HepG2 (cell line): ENCODE data around the gene BATF3. TPM values are rescaled to one million over a fixed set of nuclear protein-coding genes. Genes with fewer than 3 reads are reported as not detected.

Source experiments
- BCL6 ChIP-seq: IDR thresholded peaks from 2 replicates; pipeline ENCODE4 v1.6.1; 2016; ENCODE audit warnings: missing genetic modification reagents, missing compliant biosample characterization
- DPF2 ChIP-seq: sonication (generic); formaldehyde crosslinking; IDR thresholded peaks from 2 replicates; pipeline ENCODE4 v1.4.0; 2020; ENCODE audit warnings: mild to moderate bottlenecking, low read depth, missing genetic modification reagents, borderline replicate concordance
- EP300 ChIP-seq, 3 experiments: sonication (generic) in 1 of 3; formaldehyde crosslinking in 1 of 3; IDR thresholded peaks; 2 replicates each; pipeline versions ENCODE4 v1.5.1 to v1.6.1; 2011 to 2020; ENCODE audit warnings: low read depth in 2 of 3, low read length in 2 of 3, borderline replicate concordance in 1 of 3, improper control_type of control experiment in 1 of 3, mild to moderate bottlenecking in 1 of 3, missing genetic modification reagents in 1 of 3, moderate library complexity in 1 of 3
- ESRRA ChIP-seq: sonication (generic); formaldehyde crosslinking; IDR thresholded peaks from 2 replicates; pipeline ENCODE4 v1.5.1; 2020; ENCODE audit warnings: mild to moderate bottlenecking, low read depth, missing genetic modification reagents
- HMGA1 ChIP-seq: sonication (generic); formaldehyde crosslinking; conservative IDR thresholded peaks from 2 replicates; pipeline ENCODE4 v1.4.0; 2020; ENCODE audit warnings: missing genetic modification reagents
- JUNB ChIP-seq: sonication (generic); formaldehyde crosslinking; IDR thresholded peaks from 2 replicates; pipeline ENCODE4 v1.8.0; 2022; ENCODE audit warnings: missing genetic modification reagents, mild to moderate bottlenecking, borderline replicate concordance
- NR2F6 ChIP-seq, 2 experiments: IDR thresholded peaks; 2 replicates each; pipeline ENCODE4 v1.6.1; 2016; ENCODE audit warnings: antibody characterized with exemption in 1 of 2, mild to moderate bottlenecking in 1 of 2
- POGZ ChIP-seq: sonication (generic); formaldehyde crosslinking; IDR thresholded peaks from 2 replicates; pipeline ENCODE4 v1.4.0; 2020; ENCODE audit warnings: mild to moderate bottlenecking, missing genetic modification reagents
- SMAD3 ChIP-seq: sonication (generic); formaldehyde crosslinking; IDR thresholded peaks from 2 replicates; pipeline ENCODE4 v1.4.0; 2020; ENCODE audit warnings: missing genetic modification reagents
- SMC3 ChIP-seq: IDR thresholded peaks from 2 replicates; pipeline ENCODE4 v1.6.1; 2011; ENCODE audit warnings: low read length, improper control_type of control experiment
- SOX5 ChIP-seq: IDR thresholded peaks from 2 replicates; pipeline ENCODE4 v1.6.1; 2016; ENCODE audit warnings: borderline replicate concordance
- TCF7 ChIP-seq: sonication (generic); IDR thresholded peaks from 2 replicates; pipeline ENCODE4 v1.6.1; 2016; ENCODE audit warnings: antibody characterized with exemption, low read depth
- TEAD3 ChIP-seq: optimal IDR thresholded peaks from 2 replicates; pipeline ENCODE3; 2016; ENCODE audit warnings: borderline replicate concordance
- ZNF790 ChIP-seq: sonication (generic); formaldehyde crosslinking; IDR thresholded peaks from 2 replicates; pipeline ENCODE4 v1.8.0; 2022; ENCODE audit warnings: missing genetic modification reagents, mild to moderate bottlenecking, borderline replicate concordance
- polyA plus RNA-seq, 8 experiments: library from polyadenylated mRNA; depleted of rRNA in 3 of 8; stranded (reverse) in 7 of 8; unstranded in 1 of 8; fragments of >200 nt; fragmentation: Illumina TruSeq in 4 of 8; extraction: Trizol in 4 of 8; gene quantifications; 2 replicates each; pipeline versions ENCODE4 v1.2.1 to v1.2.3, GENCODE V29; 2011 to 2016; ENCODE audit warnings: low read depth in 4 of 8, missing spikeins in 1 of 8, mixed read lengths in 1 of 8; ENCODE audit not compliant: insufficient read depth in 1 of 8
- total RNA-seq, 5 experiments: library from RNA; depleted of rRNA; stranded (reverse); fragments of >200 nt; fragmentation: Illumina TruSeq; extraction: Trizol; gene quantifications; 2 replicates each; pipeline ENCODE4 v1.2.3, GENCODE V29; 2016; ENCODE audit warnings: low read depth in 1 of 5
- TF ChIP-seq, protein P1 (sequence below): sonication (generic); formaldehyde crosslinking; IDR thresholded peaks from 2 replicates; pipeline ENCODE4 v1.4.0; 2020; ENCODE audit warnings: missing genetic modification reagents, borderline replicate concordance
- TF ChIP-seq, protein P2 (sequence below): IDR thresholded peaks from 2 replicates; pipeline ENCODE4 v1.6.1; 2016; ENCODE audit warnings: mild to moderate bottlenecking, missing biosample characterization, missing genetic modification reagents
- TF ChIP-seq, protein P3 (sequence below): sonication (generic); formaldehyde crosslinking; IDR thresholded peaks from 2 replicates; pipeline ENCODE4 v1.4.0; 2020; ENCODE audit warnings: mild to moderate bottlenecking, missing genetic modification reagents
- TF ChIP-seq, protein P4 (sequence below): sonication (generic); formaldehyde crosslinking; IDR thresholded peaks from 2 replicates; pipeline ENCODE4 v1.5.1; 2020; ENCODE audit warnings: mild to moderate bottlenecking, missing genetic modification reagents, moderate library complexity

Gene BATF3
- total and polyA plus RNA-seq, 2 of the 13 experiments (the other 11 are each of a cell fraction or from before 2014, with no cell fraction given) = 0.13 TPM; not detected in 1

DNA sequence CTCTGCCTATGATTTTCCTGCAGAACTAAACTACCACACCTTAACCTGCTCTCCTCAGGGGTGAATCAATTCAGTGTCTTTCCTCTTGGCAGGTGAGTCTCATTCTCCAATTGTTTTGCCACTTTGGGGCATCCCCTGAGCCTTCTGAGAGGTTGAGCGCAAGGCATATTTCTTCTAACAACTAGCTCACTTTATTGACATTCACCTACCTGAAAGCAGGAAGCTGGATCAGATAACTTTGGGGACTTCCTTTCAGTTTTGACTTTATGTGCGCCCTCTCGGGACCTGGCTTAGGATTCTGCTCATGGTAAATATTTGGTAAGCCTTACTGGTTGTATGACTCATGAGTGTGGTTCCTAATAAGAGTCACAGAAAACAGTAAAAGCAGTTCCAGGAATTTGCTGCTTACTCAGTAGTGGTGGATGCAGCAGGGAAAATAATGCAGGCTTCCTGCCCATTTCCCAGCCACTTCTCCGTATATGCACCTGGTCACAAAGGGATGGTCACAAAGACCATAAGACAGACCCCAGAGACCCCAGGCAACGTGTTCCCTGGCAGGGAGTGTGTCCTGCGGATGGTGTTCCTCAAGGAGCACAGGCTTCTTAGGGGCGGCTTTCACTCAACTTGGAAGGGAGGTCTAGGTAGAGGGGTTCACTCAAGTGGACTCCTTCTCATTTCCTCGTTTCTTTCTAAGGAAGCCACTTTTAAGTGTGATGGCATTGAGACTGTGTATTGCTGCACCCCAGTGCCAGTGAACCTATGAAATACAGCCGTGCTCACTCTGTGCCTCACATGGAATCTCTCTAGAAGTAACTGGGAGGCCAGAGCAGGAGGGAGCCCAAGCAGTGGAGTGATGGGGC, 22.0 kb upstream of the BATF3 start (continued):
- TF ChIP-seq, protein P1, sequence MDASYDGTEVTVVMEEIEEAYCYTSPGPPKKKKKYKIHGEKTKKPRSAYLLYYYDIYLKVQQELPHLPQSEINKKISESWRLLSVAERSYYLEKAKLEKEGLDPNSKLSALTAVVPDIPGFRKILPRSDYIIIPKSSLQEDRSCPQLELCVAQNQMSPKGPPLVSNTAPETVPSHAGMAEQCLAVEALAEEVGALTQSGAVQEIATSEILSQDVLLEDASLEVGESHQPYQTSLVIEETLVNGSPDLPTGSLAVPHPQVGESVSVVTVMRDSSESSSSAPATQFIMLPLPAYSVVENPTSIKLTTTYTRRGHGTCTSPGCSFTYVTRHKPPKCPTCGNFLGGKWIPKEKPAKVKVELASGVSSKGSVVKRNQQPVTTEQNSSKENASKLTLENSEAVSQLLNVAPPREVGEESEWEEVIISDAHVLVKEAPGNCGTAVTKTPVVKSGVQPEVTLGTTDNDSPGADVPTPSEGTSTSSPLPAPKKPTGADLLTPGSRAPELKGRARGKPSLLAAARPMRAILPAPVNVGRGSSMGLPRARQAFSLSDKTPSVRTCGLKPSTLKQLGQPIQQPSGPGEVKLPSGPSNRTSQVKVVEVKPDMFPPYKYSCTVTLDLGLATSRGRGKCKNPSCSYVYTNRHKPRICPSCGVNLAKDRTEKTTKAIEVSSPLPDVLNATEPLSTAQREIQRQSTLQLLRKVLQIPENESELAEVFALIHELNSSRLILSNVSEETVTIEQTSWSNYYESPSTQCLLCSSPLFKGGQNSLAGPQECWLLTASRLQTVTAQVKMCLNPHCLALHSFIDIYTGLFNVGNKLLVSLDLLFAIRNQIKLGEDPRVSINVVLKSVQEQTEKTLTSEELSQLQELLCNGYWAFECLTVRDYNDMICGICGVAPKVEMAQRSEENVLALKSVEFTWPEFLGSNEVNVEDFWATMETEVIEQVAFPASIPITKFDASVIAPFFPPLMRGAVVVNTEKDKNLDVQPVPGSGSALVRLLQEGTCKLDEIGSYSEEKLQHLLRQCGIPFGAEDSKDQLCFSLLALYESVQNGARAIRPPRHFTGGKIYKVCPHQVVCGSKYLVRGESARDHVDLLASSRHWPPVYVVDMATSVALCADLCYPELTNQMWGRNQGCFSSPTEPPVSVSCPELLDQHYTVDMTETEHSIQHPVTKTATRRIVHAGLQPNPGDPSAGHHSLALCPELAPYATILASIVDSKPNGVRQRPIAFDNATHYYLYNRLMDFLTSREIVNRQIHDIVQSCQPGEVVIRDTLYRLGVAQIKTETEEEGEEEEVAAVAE (CRISPR knock-in tag) = 0 out of 2 replicates have a peak, but pooled peaks have one; percentile 33
- TF ChIP-seq POGZ (CRISPR knock-in tag) (peak; percentile 85), SMAD3 (CRISPR knock-in tag) (peak; percentile 43; the same call in 1 of the 2 replicates), HMGA1 (CRISPR knock-in tag) (no peak), DPF2 (peak; percentile 78; the same call in 1 of the 2 replicates), EP300 (IDR thresholded peaks at IDR 0.05; ENCODE audit: low read depth in 2 of 2, low read length in 2 of 2) (peak in 1 of 2 experiments; percentile 77; a peak in 2 of 4 replicates), EP300 (CRISPR knock-in tag; IDR thresholded peaks at IDR 0.05; ENCODE audit: borderline replicate concordance) (peak; percentile 28; the same call in 1 of the 2 replicates), BCL6 (peak; percentile 90), JUNB (CRISPR knock-in tag) (peak; percentile 91), ESRRA (CRISPR knock-in tag) (peak; percentile 50; the same call in 1 of the 2 replicates), TCF7 (peak; percentile 61; the same call in 1 of the 2 replicates), SMC3 (0 out of 2 replicates have a peak, but pooled peaks have one; percentile 1), SOX5 (peak; percentile 87), NR2F6 (IDR thresholded peaks at IDR 0.05) (peak; percentile 56; the same call in 1 of the 2 replicates), NR2F6 (CRISPR knock-in tag; IDR thresholded peaks at IDR 0.05) (peak; percentile 63; the same call in 1 of the 2 replicates), TEAD3 (CRISPR knock-in tag) (peak; percentile 85), ZNF790 (CRISPR knock-in tag) (no peak)
- TF ChIP-seq, protein P2, sequence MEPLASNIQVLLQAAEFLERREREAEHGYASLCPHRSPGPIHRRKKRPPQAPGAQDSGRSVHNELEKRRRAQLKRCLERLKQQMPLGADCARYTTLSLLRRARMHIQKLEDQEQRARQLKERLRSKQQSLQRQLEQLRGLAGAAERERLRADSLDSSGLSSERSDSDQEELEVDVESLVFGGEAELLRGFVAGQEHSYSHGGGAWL (CRISPR knock-in tag) = no peak
- TF ChIP-seq, protein P3, sequence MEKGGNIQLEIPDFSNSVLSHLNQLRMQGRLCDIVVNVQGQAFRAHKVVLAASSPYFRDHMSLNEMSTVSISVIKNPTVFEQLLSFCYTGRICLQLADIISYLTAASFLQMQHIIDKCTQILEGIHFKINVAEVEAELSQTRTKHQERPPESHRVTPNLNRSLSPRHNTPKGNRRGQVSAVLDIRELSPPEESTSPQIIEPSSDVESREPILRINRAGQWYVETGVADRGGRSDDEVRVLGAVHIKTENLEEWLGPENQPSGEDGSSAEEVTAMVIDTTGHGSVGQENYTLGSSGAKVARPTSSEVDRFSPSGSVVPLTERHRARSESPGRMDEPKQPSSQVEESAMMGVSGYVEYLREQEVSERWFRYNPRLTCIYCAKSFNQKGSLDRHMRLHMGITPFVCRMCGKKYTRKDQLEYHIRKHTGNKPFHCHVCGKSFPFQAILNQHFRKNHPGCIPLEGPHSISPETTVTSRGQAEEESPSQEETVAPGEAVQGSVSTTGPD = peak; percentile 95
- TF ChIP-seq, protein P4, sequence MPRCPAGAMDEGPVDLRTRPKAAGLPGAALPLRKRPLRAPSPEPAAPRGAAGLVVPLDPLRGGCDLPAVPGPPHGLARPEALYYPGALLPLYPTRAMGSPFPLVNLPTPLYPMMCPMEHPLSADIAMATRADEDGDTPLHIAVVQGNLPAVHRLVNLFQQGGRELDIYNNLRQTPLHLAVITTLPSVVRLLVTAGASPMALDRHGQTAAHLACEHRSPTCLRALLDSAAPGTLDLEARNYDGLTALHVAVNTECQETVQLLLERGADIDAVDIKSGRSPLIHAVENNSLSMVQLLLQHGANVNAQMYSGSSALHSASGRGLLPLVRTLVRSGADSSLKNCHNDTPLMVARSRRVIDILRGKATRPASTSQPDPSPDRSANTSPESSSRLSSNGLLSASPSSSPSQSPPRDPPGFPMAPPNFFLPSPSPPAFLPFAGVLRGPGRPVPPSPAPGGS = 0 out of 2 replicates have a peak, but pooled peaks have one; percentile 26
